Measurements from ENCODE around the gene RNF151.
"Not testable (repeated sequence)": the region's sequence is repeated elsewhere in the genome, so short reads cannot be mapped to it uniquely, and the experiment has no call there.

The RNF151 gene

DNA sequence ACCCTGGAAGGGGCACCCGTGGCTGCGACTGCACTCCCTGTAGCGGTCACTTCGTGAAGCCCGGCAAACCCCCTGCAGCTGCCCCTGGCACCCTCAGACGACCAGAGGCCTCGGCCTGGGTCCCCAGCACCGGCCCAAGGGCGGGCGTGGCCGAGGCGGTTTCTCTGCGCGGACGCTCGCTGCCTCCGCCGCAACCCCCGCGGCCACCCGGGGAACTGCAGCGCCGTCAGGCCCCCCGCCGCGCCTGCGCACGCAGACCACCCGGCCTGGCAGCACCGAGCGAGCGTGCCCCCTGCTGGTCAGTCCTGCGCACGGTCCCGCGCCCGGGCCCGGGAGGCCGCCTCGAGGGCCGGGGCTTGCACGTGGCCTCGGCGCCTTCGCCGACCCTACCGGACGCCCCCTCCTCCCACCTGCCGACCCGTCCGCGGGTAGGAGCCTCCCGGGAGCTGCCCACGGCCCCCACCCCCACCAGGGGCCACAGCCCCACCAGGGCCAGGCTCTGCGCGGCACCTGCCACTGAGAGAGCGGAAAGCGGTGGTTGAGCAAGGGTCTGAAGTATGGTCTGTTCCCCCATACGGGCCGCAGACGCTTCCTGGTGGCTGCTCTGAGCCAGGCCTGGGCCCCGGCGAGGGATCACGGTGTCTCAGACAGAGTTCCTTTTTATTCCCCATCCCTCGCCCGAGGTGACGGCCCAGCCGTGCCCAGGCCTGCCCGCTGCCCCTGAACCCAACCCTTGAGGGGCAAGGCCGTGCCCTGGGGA lies 36.9 kb upstream of the RNF151 start:
- peaks cover 2% of the 10 kb centered on the region for H3K36me3 Mint-ChIP-seq (ENCODE audit: insufficient read depth)
- peak overlapping the region; percentile 66 to 73 for H3K4me3 Mint-ChIP-seq
- no peaks in the 10 kb centered on the region for H3K9me3 Mint-ChIP-seq
- H3K27ac Mint-ChIP-seq: no peak overlapping the region
- peak; percentile 91 to 95 (median 94) for DNase-seq
- peak; percentile 98 for ATAC-seq (replicated peaks)
- H3K4me1 Mint-ChIP-seq (ENCODE audit: low read depth in 2 of 2): peaks cover 0 to 2% of the 10 kb centered on the region in 2 donors
- peaks cover 2 to 19% of the 10 kb centered on the region in 2 donors for H3K27me3 Mint-ChIP-seq

DNA sequence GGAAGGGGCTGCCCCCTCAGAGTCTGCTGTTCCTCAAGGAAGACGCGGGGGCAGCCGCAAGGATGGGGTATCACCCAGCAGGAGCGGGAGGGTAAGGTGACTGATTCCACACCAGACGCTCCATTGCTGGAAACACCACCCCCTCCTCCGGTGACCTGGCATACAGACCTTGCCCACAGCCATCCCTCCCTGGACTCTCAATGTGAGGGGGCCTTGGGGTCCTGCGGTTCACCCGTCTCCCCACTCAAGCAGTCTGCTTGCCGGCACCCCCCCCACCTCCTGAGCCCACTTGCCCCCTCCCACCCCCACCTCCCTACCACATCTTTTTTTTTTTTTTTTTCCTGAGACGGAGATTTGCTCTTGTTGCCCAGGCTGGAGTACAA lies 36.3 kb upstream of the RNF151 start:
- DNase-seq (no peak), ATAC-seq (replicated peaks) (no peak)
- peaks cover 0 to 2% of the 10 kb centered on the region in 2 donors for H3K4me1 Mint-ChIP-seq (ENCODE audit: low read depth in 2 of 2)
- H3K27ac Mint-ChIP-seq: no peak overlapping the region
- peaks cover 2% of the 10 kb centered on the region for H3K36me3 Mint-ChIP-seq (ENCODE audit: insufficient read depth)
- peak overlapping the region; percentile 27 to 29 for H3K4me3 Mint-ChIP-seq
- H3K9me3 Mint-ChIP-seq: no peaks in the 10 kb centered on the region
- H3K27me3 Mint-ChIP-seq: peaks cover 0 to 13% of the 10 kb centered on the region in 2 donors

DNA sequence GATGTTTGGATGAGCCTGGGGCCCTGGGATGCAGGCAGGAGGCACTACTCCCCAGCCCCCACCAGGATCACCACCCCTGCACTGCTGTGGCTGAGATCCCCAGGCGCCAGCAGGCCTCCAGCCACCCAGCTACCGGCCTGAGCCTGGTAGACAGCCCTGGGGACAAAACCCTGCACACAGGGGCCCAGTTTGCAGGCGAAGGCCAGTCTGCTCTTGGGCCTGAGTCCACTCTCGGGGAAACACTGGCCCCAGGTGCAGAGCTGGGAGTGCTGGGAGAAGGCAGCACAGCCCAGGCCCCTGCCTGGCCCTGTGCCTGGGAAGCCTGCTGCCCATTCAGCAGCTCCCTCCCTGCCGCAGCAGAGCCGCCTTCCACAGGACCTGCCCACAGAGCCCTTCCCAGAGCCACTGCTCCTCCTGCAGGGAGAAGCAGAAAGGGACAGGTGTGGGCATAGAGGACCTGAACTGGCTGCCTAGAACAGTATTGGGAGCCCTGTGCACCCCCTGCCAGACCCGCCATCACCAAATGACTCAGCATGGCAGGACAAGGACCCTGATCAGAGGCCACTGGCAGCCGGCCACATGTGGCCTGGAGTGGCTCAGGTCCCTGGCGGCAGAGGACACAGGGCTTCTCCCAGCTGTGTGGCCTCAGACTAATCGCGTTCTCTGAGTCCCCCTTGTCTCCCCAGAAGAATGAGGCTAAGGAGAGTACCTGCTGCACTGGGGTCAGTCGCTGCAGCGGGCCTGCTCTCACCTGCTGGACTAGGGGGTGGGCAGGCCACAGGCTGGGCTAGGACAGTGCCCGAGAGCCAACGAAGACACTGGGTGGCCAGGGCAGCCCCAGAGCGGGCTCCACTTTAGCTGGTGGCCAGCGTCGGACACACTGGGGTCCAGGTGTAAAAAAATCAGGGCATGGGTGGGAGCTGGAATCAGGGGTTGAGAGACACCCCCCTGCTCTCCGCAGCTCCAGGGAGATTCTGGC lies 34.3 kb upstream of the RNF151 start:
- DNase-seq: no peak
- Mint-ChIP-seq H3K4me3 (no peak overlapping the region), H3K27ac (no peak overlapping the region), H3K9me3 (no peaks in the 10 kb centered on the region), H3K36me3 (ENCODE audit: insufficient read depth) (peaks cover 1% of the 10 kb centered on the region), H3K27me3 (peaks cover 0 to 9% of the 10 kb centered on the region in 2 donors), H3K4me1 (ENCODE audit: low read depth in 2 of 2) (peaks cover 0 to 2% of the 10 kb centered on the region in 2 donors)
- no peak for ATAC-seq (replicated peaks)

DNA sequence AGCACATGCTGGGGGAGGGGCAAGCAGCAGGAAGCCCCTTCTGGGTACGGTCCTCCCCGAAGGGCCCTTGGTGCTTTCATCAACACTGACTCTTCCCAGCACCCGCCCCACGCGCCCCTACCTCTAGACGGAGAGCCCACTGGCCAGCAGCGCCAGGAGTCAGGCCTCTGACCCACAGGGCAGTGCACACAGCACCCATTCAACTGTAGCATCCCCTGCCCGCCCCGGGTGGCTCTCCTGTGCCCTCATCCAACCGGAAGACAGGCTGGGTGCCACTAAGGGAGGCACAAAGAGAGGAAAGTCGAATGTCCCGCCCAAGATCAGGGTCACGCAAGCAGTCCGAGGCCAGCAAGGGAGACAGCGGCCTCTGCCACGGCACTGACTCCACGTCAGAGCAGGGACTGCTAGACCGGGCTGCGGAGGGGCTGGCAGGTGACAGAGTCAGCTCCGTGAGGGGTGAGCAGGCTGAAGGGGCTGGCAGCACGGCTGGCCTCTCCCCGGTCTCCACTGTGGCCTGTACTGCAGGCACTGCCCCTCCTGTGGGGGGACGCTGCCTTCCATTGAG lies 33.5 kb upstream of the RNF151 start:
- no peaks in the 10 kb centered on the region for H3K9me3 Mint-ChIP-seq
- no peak for ATAC-seq (replicated peaks)

GRCh38 chr16:1936945-1937479 lies 29.6 kb upstream of the RNF151 start:
- ATAC-seq (replicated peaks) (no peak), DNase-seq (no peak)
- Mint-ChIP-seq H3K4me1 (ENCODE audit: low read depth in 2 of 2) (peaks cover 0 to 5% of the 10 kb centered on the region in 2 donors), H3K4me3 (no peak overlapping the region), H3K27me3 (peaks cover 0 to 9% of the 10 kb centered on the region in 2 donors), H3K9me3 (no peaks in the 10 kb centered on the region), H3K36me3 (ENCODE audit: insufficient read depth) (peaks cover 15% of the 10 kb centered on the region), H3K27ac (peak overlapping the region in 1 of 2 donors; percentile 44)

More for the DNA sequence above, 33.5 kb upstream of the RNF151 start:
- DNase-seq: no peak
- Mint-ChIP-seq H3K4me3 (no peak overlapping the region), H3K27me3 (peaks cover 0 to 9% of the 10 kb centered on the region in 2 donors), H3K36me3 (ENCODE audit: insufficient read depth) (peaks cover 3% of the 10 kb centered on the region), H3K27ac (no peak overlapping the region), H3K4me1 (ENCODE audit: low read depth in 2 of 2) (peaks cover 0 to 2% of the 10 kb centered on the region in 2 donors)

- Mint-ChIP-seq H3K4me3 (no peak overlapping the region), H3K27ac (no peak overlapping the region), H3K9me3 (no peaks in the 10 kb centered on the region), H3K36me3 (ENCODE audit: insufficient read depth) (peaks cover 15% of the 10 kb centered on the region), H3K27me3 (peaks cover 0 to 3% of the 10 kb centered on the region in 2 donors), H3K4me1 (ENCODE audit: low read depth in 2 of 2) (peaks cover 4 to 10% of the 10 kb centered on the region in 2 donors)
- ATAC-seq (replicated peaks) (no peak), DNase-seq (no peak)
Measured at GRCh38 chr16:1938316-1938715, 28.3 kb upstream of the RNF151 start.

DNA sequence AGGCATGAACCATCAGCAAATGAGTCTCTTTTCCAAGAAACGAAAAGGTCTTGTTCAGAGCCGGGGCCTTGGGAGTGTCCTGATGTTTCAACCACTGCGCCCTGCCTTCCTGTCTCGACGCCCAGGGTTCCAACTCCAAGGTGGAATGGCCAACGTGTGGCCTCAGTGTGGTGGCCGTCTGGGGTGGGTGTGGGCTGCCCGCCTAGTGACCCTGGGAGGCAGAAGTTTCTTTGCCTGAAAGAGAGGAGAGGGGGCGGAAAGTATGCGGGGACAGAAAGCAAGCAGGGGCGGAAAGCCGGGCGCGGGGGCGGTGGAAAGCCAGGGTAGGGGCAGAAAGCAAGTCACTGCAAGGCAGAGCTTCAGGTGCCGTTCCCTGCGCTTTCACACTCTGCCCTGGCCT lies 27.7 kb upstream of the RNF151 start:
- H3K27me3 Mint-ChIP-seq: no peaks in the 10 kb centered on the region
- peaks cover 4 to 13% of the 10 kb centered on the region in 2 donors for H3K4me1 Mint-ChIP-seq (ENCODE audit: low read depth in 2 of 2)
- DNase-seq (no peak), ATAC-seq (replicated peaks) (no peak)
- peaks cover 15% of the 10 kb centered on the region for H3K36me3 Mint-ChIP-seq (ENCODE audit: insufficient read depth)
- no peaks in the 10 kb centered on the region for H3K9me3 Mint-ChIP-seq
- H3K27ac Mint-ChIP-seq: no peak overlapping the region
- no peak overlapping the region for H3K4me3 Mint-ChIP-seq

- H3K4me1 Mint-ChIP-seq (ENCODE audit: low read depth in 2 of 2): peaks cover 9 to 13% of the 10 kb centered on the region in 2 donors
- not testable (repeated sequence) for DNase-seq; H3K27me3 Mint-ChIP-seq; H3K27ac Mint-ChIP-seq; H3K9me3 Mint-ChIP-seq; ATAC-seq (replicated peaks); H3K4me3 Mint-ChIP-seq
- peaks cover 15% of the 10 kb centered on the region for H3K36me3 Mint-ChIP-seq (ENCODE audit: insufficient read depth)
Measured at GRCh38 chr16:1939833-1940232, 26.8 kb upstream of the RNF151 start.

DNA sequence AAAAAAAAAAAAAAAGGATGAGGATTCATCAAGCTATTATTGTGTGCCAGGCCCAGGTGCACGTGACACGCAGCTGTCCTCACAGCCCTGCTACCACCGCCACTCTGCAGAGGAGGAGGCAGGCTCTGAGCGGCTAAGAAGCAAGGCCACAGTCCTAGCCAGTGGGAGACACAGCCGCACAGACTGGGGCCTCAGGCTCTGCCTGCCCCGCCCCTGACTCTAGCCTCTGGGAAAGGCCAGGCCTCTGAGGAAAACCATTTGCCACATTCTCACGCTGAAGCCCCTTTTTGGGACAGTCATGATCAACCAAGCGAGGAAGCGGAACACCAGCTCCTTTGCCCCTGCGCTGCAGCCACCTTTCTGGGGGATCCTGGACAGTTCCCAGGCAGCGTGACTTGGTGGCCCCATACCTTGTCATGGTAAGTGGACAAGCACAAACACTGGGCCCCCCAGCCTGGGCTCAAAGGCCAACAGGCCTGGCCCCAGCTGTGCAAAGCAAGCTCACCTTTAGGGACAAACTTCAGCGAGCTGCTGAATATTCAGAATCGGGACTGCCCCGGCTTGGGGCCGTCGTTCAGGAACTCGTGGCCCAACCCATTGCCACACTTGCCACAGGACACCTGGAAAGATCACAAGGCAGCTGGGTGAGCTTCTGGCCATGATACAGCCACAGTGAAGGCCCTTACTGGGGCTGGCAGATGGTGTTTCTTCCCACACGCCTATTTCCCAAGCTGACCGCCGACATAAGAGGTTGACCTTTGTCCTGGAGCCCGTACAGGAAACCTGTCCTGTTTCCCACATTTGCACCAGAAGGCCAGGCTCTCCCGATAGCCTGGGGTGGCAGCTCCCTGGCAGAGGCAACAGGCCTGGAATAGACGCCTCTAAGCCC lies 26.1 kb upstream of the RNF151 start:
- peaks cover 9 to 13% of the 10 kb centered on the region in 2 donors for H3K4me1 Mint-ChIP-seq (ENCODE audit: low read depth in 2 of 2)
- DNase-seq (no peak), ATAC-seq (replicated peaks) (no peak)
- peaks cover 15% of the 10 kb centered on the region for H3K36me3 Mint-ChIP-seq (ENCODE audit: insufficient read depth)
- H3K27ac Mint-ChIP-seq: no peak overlapping the region
- H3K27me3 Mint-ChIP-seq: no peaks in the 10 kb centered on the region
- H3K4me3 Mint-ChIP-seq: no peak overlapping the region
- H3K9me3 Mint-ChIP-seq: no peaks in the 10 kb centered on the region

- no peak overlapping the region for H3K27ac Mint-ChIP-seq
- peak overlapping the region; percentile 90 to 92 for H3K4me3 Mint-ChIP-seq
- H3K4me1 Mint-ChIP-seq (ENCODE audit: low read depth in 2 of 2): peaks cover 9 to 13% of the 10 kb centered on the region in 2 donors
- H3K27me3 Mint-ChIP-seq: no peaks in the 10 kb centered on the region
- H3K36me3 Mint-ChIP-seq (ENCODE audit: insufficient read depth): peaks cover 15% of the 10 kb centered on the region
- H3K9me3 Mint-ChIP-seq: no peaks in the 10 kb centered on the region
- DNase-seq (no peak), ATAC-seq (replicated peaks) (no peak)
Measured at GRCh38 chr16:1941162-1942046, 25.3 kb upstream of the RNF151 start.

- Mint-ChIP-seq H3K27me3 (no peaks in the 10 kb centered on the region), H3K9me3 (no peaks in the 10 kb centered on the region), H3K36me3 (ENCODE audit: insufficient read depth) (peaks cover 15% of the 10 kb centered on the region), H3K27ac (peak overlapping the region; percentile 74 to 88), H3K4me1 (ENCODE audit: low read depth in 2 of 2) (peaks cover 9 to 13% of the 10 kb centered on the region in 2 donors), H3K4me3 (peak overlapping the region; percentile 90 to 92)
- no peak for ATAC-seq (replicated peaks)
- DNase-seq: no peak
Measured at GRCh38 chr16:1942047-1942809, 24.4 kb upstream of the RNF151 start.

All from effector memory CD8-positive, alpha-beta T cell (primary cell).